ENCODE measurements around the gene UBXN6.

Gene UBXN6, protein sequence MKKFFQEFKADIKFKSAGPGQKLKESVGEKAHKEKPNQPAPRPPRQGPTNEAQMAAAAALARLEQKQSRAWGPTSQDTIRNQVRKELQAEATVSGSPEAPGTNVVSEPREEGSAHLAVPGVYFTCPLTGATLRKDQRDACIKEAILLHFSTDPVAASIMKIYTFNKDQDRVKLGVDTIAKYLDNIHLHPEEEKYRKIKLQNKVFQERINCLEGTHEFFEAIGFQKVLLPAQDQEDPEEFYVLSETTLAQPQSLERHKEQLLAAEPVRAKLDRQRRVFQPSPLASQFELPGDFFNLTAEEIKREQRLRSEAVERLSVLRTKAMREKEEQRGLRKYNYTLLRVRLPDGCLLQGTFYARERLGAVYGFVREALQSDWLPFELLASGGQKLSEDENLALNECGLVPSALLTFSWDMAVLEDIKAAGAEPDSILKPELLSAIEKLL

DNA sequence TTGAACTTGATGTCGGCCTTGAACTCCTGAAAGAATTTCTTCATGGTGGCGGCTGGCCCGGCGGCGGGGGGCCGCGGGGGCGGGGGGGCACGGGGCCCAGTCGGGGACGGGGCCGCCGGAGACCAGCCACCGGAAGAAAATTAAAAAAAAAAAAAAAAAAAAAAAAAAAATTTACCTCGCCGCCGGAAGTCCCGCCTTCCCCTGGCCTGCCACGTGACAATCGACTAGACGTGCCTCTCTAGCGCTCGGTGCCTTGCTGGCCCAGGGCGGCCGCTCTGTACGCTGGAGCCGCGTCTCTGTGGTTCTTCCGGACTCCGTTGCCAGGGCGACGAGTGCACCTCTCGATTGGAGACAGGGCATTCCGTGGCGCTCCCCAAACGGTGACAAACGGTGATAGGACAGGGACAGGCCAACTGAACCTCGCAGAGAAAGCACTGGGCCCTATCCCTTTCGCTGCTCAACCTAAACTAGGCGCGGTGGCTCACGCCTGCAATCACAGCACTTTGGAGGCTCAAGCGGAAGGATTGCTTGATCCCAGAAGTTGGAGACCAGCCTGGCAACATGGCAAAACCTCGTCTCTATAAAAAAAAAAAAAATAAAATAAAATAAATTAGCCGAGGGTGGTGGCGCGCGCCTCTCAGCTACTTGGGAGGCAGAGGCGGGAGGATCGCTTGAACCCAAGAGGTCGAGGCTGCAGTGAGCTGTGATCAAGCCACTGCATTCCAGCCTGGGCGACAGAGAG lies at the start of gene UBXN6:
TSS of gene UBXN6 (minus strand) at position 141 of the 742 bp plus-strand sequence. CDS start at position 44, 97 bp downstream.
- no peaks in the 10 kb centered on the region for H3K9me3 Mint-ChIP-seq
- TF ChIP-seq, protein P1, sequence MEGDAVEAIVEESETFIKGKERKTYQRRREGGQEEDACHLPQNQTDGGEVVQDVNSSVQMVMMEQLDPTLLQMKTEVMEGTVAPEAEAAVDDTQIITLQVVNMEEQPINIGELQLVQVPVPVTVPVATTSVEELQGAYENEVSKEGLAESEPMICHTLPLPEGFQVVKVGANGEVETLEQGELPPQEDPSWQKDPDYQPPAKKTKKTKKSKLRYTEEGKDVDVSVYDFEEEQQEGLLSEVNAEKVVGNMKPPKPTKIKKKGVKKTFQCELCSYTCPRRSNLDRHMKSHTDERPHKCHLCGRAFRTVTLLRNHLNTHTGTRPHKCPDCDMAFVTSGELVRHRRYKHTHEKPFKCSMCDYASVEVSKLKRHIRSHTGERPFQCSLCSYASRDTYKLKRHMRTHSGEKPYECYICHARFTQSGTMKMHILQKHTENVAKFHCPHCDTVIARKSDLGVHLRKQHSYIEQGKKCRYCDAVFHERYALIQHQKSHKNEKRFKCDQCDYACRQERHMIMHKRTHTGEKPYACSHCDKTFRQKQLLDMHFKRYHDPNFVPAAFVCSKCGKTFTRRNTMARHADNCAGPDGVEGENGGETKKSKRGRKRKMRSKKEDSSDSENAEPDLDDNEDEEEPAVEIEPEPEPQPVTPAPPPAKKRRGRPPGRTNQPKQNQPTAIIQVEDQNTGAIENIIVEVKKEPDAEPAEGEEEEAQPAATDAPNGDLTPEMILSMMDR (IDR thresholded peaks at IDR 0.05; ENCODE audit: unreplicated experiment in 3 of 3), result no peak
- H3K27me3 Mint-ChIP-seq (ENCODE audit: low read depth), result no peaks in the 10 kb centered on the region

DNA sequence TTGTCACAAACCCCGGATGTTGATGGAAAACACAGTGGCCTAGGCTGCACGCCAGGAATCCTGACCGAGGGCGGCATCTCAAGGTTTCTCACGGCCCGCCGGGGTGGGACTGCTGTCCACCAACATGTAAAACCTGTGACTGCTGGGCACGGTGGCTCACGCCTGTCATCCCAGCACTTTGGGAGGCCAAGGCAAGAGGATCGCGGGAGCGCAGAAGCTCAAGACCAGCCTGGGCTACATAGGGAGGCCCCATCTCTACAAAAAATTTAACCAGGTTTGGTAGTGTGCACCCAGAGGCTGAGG lies 49.5 kb upstream of the UBXN6 start:
- no peak overlapping the region for H3K27ac Mint-ChIP-seq
- no peaks in the 10 kb centered on the region for H3K27me3 Mint-ChIP-seq (ENCODE audit: low read depth)
- H3K4me1 Mint-ChIP-seq, result no peaks in the 10 kb centered on the region
- no peaks in the 10 kb centered on the region for H3K9me3 Mint-ChIP-seq
- H3K4me3 Mint-ChIP-seq, result no peak overlapping the region
- H3K36me3 Mint-ChIP-seq (ENCODE audit: low read depth), result peaks cover 14% of the 10 kb centered on the region
- TF ChIP-seq, protein P1 (IDR thresholded peaks at IDR 0.05; ENCODE audit: unreplicated experiment in 3 of 3), result no peak

More for the DNA sequence above, at the start of gene UBXN6:
- Mint-ChIP-seq H3K36me3 (ENCODE audit: low read depth) (peaks cover 4% of the 10 kb centered on the region), H3K4me1 (peaks cover 21% of the 10 kb centered on the region), H3K27ac (peak within 1 kb of the TSS; percentile 99), H3K4me3 (peak within 1 kb of the TSS; percentile 96 to 98 (median 96))

DNA sequence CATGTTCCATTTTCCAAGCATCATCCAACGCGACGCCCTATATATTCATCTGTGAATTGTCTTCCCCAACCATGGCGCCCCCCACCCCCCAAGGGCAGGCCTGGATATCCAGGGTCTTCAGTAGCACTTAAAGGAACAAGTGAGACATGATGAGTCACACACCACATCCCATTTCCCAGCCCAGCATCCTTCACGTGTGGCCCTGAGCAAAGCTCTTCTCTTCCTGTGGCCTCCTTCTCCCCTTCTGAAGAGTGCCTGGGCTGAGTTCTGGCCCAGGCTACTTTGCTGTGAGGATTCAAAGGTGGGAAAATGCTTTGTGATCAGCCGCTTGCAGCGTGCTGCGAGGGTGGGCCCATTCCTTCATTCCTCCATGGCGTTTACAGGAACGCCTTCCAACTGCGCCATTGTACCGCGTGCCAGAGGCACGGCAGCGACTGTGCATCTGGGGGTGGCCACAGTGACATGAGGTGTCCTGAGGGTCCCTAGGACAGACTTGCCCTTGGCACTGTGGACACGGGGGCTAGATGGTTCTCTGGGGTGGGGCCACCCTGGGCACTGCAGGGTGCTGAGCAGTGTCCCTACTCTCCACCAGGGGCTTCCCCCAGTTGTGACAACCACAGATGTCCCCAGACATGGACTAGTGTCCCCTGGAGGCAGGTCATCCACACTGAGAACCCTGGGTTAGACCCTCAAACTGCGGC lies 49.0 kb upstream of the UBXN6 start:
- no peaks in the 10 kb centered on the region for H3K27me3 Mint-ChIP-seq (ENCODE audit: low read depth)
- no peaks in the 10 kb centered on the region for H3K4me1 Mint-ChIP-seq
- H3K4me3 Mint-ChIP-seq, result no peak overlapping the region
- H3K9me3 Mint-ChIP-seq, result no peaks in the 10 kb centered on the region
- H3K27ac Mint-ChIP-seq, result no peak overlapping the region
- H3K36me3 Mint-ChIP-seq (ENCODE audit: low read depth), result peaks cover 14% of the 10 kb centered on the region
- TF ChIP-seq, protein P1 (IDR thresholded peaks at IDR 0.05; ENCODE audit: unreplicated experiment in 3 of 3), result no peak

DNA sequence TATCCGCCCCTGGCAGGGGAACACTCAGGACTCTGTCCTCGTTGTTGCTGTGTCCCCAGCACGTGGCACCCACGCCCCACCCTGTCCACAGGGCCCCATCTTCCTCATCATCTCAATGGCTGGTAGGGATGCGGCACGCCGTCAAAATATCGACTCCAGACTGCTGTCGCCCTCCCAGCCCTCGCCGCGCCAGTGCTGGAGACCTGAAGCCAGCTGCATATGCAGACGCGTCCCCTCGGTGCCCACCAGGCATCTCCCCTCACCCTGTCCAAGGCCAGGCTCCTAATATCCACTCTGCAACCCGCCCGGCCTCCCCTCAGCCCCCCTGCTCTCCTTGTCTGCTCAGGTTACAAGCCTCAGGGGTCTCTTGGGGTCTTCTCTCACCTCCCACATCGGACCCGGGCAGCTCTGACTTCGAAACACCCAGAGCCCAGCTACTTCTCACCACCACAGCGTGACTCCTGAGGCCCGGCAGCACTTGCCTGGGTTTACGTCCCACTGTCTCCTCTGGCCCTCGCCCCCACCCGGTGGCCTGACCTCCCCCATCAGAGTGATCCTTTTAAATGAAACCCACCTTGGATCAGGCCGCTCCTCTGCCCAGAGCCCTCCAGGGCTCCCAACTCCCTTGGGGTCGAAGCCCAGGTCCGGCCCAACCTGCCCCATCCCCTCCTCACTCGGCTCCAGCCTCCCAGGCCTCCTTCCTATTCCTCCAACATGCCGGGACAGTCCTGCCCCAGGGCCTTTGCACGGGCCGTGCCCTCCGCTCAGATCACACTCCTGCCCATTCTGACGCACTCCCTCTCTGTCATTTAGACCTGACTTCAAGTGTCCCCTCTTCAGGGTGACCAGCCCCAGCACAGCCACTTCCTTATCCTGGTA lies 48.2 kb upstream of the UBXN6 start:
- H3K27me3 Mint-ChIP-seq (ENCODE audit: low read depth), result no peaks in the 10 kb centered on the region
- no peak overlapping the region for H3K27ac Mint-ChIP-seq
- H3K4me3 Mint-ChIP-seq, result no peak overlapping the region
- TF ChIP-seq, protein P1 (IDR thresholded peaks at IDR 0.05; ENCODE audit: unreplicated experiment in 3 of 3), result no peak
- H3K36me3 Mint-ChIP-seq (ENCODE audit: low read depth), result peaks cover 15% of the 10 kb centered on the region
- H3K9me3 Mint-ChIP-seq, result no peaks in the 10 kb centered on the region
- H3K4me1 Mint-ChIP-seq, result no peaks in the 10 kb centered on the region

DNA sequence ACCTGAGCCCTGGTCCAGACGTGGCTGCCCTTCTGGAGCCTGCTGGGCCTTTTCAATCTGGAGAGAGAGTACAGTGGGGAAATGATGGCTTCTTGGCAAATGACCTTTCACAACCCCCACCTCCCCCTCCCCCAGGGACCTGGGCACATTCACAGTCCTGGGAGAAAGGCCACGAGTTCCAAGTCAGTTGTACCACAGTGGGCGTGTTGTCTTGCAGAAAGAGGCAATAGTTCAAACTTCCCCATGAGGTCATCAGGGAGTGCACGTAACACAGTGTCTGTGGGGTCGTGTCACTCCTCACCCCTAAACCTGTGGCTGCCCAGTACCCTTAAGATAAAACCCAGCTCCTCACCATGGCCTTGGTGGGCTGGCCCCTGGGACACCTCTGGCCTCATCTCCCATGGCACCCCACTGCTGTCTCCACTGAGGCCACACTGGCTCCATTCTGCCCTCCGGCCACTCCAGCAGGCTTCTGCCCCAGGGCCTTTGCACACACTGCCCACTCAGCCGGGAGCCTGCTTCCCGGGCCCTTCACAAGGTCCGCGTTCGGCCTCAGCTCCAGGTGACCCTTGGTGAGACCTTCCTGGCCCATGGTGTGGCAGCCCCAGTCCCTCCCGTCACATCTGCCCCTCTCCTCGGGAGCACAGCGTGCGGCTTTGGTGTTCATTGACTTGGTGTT lies 47.4 kb upstream of the UBXN6 start:
- Mint-ChIP-seq H3K27ac (no peak overlapping the region), H3K9me3 (no peaks in the 10 kb centered on the region), H3K4me3 (no peak overlapping the region), H3K27me3 (ENCODE audit: low read depth) (no peaks in the 10 kb centered on the region), H3K36me3 (ENCODE audit: low read depth) (peaks cover 16% of the 10 kb centered on the region), H3K4me1 (no peaks in the 10 kb centered on the region)
- TF ChIP-seq, protein P1 (IDR thresholded peaks at IDR 0.05; ENCODE audit: unreplicated experiment in 3 of 3), result no peak
